Naive B cell (primary cell): Measurements from ENCODE around the gene HYAL3. TPM values are rescaled to one million over a fixed set of nuclear protein-coding genes. Genes with fewer than 3 reads are reported as not detected.

Experiments used
- ATAC-seq, 2 donors: fragments of 150-1000 bp; cut with Tn5 transposase; 2 replicates each; pipeline ENCODE4 v1.10.0; 2021; ENCODE audit warnings: low read depth in 2 of 2, mild to moderate bottlenecking in 2 of 2, moderate library complexity in 2 of 2
- DNase-seq: peaks from one replicate; pipeline ENCODE4 v3.0.0; 2022
- H3K27ac Mint-ChIP-seq, 6 donors: one replicate each; pipeline ENCODE4 v1.8.0; 2020 to 2022; ENCODE audit warnings: mild to moderate bottlenecking in 6 of 6, mixed read lengths in 6 of 6, moderate library complexity in 5 of 6, inconsistent platforms in 2 of 6
- H3K27me3 Mint-ChIP-seq, 3 donors: one replicate each; pipeline ENCODE4 v1.8.0; 2021 to 2022; ENCODE audit warnings: mixed read lengths in 3 of 3, mild to moderate bottlenecking in 1 of 3
- H3K36me3 Mint-ChIP-seq, 2 donors: one replicate each; pipeline ENCODE4 v1.8.0; 2020 to 2022; ENCODE audit warnings: mixed read lengths in 2 of 2, inconsistent platforms in 1 of 2, mild to moderate bottlenecking in 1 of 2
- H3K4me1 Mint-ChIP-seq, 3 donors: one replicate each; pipeline ENCODE4 v1.8.0; 2020 to 2022; ENCODE audit warnings: mixed read lengths in 3 of 3, inconsistent platforms in 1 of 3, mild to moderate bottlenecking in 1 of 3, moderate library complexity in 1 of 3
- H3K4me3 Mint-ChIP-seq, 8 donors: one replicate each; pipeline ENCODE4 v1.8.0; 2020 to 2022; ENCODE audit warnings: mild to moderate bottlenecking in 8 of 8, mixed read lengths in 8 of 8, moderate library complexity in 8 of 8, inconsistent platforms in 2 of 8
- H3K9me3 Mint-ChIP-seq, 7 donors: one replicate each; pipeline ENCODE4 v1.8.0; 2020 to 2022; ENCODE audit warnings: mixed read lengths in 7 of 7, mild to moderate bottlenecking in 5 of 7, inconsistent platforms in 2 of 7, moderate library complexity in 1 of 7
- polyA plus RNA-seq, 6 donors: library from polyadenylated mRNA; unstranded; fragments of 300-500 nt; fragmentation: Illumina TruSeq; gene quantifications; one replicate each; pipeline ENCODE4 v1.2.3, GENCODE V29; 2021; ENCODE audit warnings: low read depth in 6 of 6

The HYAL3 gene, protein sequence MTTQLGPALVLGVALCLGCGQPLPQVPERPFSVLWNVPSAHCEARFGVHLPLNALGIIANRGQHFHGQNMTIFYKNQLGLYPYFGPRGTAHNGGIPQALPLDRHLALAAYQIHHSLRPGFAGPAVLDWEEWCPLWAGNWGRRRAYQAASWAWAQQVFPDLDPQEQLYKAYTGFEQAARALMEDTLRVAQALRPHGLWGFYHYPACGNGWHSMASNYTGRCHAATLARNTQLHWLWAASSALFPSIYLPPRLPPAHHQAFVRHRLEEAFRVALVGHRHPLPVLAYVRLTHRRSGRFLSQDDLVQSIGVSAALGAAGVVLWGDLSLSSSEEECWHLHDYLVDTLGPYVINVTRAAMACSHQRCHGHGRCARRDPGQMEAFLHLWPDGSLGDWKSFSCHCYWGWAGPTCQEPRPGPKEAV
- 1 to 10 TPM in 4 of 6 donors, under 1 TPM in 1, not detected in 1; 0.93 to 2.8 (median 1.6) TPM for polyA plus RNA-seq

DNA sequence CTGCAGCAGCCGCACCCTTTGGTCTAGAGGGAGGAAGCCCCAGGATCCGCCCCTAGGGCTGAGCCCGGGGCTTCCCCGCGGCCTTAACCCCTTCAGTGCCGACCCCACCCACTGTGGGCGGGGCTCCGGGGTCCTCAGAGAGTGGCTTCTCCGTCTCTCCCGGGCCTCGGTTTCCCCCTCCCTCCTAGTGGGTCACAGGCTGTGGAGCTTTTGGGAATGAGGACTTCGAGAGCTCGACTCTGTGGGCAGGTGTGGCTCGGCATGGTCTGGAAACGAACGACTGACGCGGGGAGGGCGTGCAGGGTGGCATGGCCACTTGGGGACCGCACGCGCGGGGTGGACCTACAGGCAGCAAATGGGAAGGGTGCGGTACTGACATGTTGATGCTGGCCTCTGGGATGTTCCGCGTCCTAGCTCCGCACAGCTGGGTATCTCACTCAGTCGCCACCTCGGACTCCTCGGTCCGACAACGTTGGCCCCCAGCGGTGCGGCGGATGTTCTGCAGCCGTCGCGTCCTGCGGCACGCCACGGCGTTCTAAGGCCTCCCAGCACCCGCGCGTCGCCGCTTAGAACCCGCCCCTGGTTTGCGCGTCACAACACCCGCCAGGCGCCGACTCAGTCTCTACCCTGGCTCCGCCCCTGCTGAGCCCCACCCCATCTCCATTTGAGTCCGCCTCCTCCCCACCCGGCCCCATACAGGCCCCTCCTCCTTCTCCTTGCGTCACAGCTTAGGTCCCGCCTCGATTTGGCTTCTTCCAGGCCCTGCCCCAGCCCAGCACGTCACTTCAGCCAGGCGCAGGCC, at the start of gene HYAL3, which contains the start of gene NAA80:
Gene HYAL3, minus strand, starts transcription at position 570 of the 802 bp plus-strand sequence. CDS start 3,803 bp downstream, outside the sequence.
Gene NAA80, minus strand, starts transcription at position 570 of the 802 bp plus-strand sequence. CDS start 1,942 bp downstream, outside the sequence.
- ATAC-seq (peak; percentile 85), DNase-seq (peak; percentile 100)
- Mint-ChIP-seq H3K27ac (peak within 1 kb of the TSS; percentile 96 to 100 (median 99)), H3K4me1 (peaks cover 18 to 31% (median 26%) of the 10 kb centered on the region in 3 donors), H3K4me3 (peak within 1 kb of the TSS; percentile 84 to 99 (median 98)), H3K36me3 (no peaks in the 10 kb centered on the region), H3K9me3 (no peaks in the 10 kb centered on the region), H3K27me3 (no peaks in the 10 kb centered on the region)

DNA sequence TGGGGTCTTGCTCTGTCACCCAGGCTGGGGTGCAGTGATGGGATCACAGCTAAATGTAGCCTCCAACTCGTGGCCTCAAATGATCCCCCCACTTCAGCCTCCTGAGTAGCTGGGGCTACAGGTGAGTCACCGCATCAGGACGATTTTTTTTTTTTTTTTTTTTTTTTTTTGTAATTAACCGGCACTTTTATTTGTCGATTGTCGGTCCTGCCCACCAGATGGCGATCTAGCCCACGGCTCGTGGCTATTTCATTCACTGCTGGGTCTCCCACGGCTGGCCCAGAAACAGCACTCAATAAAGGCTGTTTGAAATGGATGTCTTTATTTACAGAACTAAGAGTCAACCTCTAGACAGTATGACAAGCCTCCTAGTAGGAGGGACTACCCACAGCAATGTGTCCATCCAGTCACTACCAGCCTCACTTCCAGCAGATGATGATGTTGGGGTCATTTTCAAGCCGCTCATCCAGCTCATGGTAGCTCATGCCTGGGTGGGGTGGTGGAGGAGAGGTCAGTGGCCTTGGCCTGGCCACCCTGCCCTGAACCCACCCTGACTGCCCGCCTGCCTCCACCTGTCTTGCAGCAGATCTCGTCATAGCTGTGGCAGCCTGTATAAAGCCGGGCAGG, 48.1 kb upstream of the HYAL3 start:
- DNase-seq (peak; percentile 72), ATAC-seq (peak; percentile 13 to 17)
- Mint-ChIP-seq H3K4me3 (peak overlapping the region in 5 of 8 donors; percentile 22 to 66 (median 34)), H3K9me3 (no peaks in the 10 kb centered on the region), H3K36me3 (no peaks in the 10 kb centered on the region), H3K27me3 (no peaks in the 10 kb centered on the region), H3K4me1 (peaks cover 28 to 70% (median 69%) of the 10 kb centered on the region in 3 donors), H3K27ac (peak overlapping the region in 3 of 6 donors; percentile 26 to 65 (median 52))

DNA sequence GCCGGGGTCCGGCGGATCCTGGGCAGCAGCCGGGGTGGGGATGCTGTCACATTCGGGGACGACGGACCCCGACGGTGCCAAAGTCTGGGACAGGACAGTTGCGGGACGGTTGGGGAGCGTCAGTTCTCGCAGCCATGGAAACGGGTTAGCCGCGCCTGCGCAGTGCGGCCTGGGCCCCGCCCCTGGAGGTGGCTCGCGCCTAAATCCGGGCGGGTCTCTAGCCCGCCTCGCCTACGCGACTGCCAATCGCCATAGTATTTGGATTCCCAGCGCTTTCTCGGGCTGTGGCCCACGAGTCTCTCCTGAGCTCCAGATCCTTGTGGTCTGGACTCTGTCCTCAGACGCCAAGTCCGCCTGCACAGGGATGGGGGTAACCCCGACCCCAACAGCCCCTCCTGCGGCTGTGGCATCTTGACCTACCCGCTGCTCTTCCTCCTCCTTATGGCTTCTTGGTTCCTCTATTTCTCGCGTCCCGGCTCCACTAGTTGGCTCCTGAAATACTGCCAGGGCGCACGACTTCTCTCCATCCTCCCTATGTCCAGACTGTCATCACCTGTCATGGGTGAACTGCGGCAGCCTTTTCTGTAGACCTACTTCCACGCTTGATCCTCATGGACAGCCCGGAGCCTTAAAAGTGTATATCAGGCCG, 46.5 kb upstream of the HYAL3 start, which contains the start of gene ZMYND10:
Gene ZMYND10, minus strand, starts transcription at position 147 of the 649 bp plus-strand sequence. CDS start 153 bp downstream, outside the sequence.
- DNase-seq (peak; percentile 70), ATAC-seq (peak; percentile 41 to 49)
- Mint-ChIP-seq H3K9me3 (no peaks in the 10 kb centered on the region), H3K27ac (peak within 1 kb of the TSS in 4 of 6 donors; percentile 20 to 88 (median 83)), H3K27me3 (no peaks in the 10 kb centered on the region), H3K4me1 (peaks cover 33 to 70% (median 60%) of the 10 kb centered on the region in 3 donors), H3K36me3 (no peaks in the 10 kb centered on the region), H3K4me3 (peak within 1 kb of the TSS; percentile 69 to 86 (median 77))

DNA sequence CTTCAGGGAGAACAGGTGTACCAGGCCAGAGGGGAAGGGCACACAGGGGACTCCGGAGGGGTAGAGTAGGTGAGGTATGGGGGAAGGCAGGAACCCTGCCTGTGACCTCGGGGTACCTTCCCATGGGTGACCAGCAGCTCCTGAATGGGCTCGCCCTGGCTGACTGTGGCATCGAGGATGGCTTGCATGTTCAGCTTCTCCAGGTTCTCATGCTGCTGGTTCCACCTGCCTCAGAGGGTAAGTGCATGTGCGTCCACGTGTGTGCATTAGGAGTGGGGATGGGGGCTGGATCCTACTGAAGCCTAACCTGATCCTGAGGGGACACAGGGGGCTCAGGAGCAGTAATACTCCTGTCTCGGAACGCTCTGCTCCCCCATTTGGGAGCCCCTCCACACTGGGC, 45.8 kb upstream of the HYAL3 start:
- no peaks in the 10 kb centered on the region for H3K36me3 Mint-ChIP-seq
- H3K4me1 Mint-ChIP-seq, result peaks cover 28 to 66% (median 58%) of the 10 kb centered on the region in 3 donors
- peak overlapping the region in 3 of 8 donors; percentile 12 to 55 (median 41) for H3K4me3 Mint-ChIP-seq
- H3K27me3 Mint-ChIP-seq, result no peaks in the 10 kb centered on the region
- peak overlapping the region in 1 of 6 donors; percentile 88 for H3K27ac Mint-ChIP-seq
- DNase-seq (no peak), ATAC-seq (no peak)
- no peaks in the 10 kb centered on the region for H3K9me3 Mint-ChIP-seq

DNA sequence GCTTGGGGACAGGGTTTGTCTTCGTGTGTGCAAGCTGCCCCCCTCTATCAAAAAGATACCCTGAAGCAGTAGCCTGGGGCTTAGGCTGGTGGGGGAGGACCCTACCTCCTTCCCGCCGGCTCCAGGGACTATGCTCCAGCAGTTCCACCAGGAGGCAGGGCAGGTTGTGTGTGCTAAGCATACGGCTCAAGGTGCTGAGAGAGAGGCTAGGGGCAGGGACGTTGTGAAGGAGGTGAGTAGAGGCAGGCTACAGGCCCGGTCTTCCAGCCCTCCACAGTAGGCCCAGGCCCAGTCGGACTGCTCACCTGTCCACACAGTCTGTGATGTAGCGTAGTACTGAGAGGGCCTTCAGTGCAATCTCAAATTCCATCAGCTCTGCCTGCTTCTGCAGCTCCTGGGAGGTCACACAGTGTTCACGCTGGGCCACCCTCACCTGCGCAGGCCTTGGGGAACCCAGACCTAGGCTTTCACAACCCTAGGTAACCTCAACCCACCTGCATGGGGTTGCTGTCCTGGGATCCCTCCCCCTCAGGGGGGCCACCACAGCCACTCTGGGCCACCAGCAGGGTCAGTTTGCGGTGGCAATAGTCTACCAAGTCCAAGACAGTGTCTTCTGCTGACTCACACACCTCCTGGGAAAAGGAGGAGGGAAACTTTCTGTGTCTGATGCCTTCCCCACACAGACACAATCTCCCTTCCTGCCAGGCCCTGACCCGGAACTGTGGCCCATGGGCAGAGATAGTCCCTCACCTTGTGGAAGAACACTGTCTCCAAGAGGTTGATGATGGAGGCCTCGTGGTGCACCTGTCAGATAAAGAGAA, 43.8 kb upstream of the HYAL3 start:
- Mint-ChIP-seq H3K4me3 (peak overlapping the region in 3 of 8 donors; percentile 15 to 74 (median 51)), H3K4me1 (peaks cover 34 to 67% (median 55%) of the 10 kb centered on the region in 3 donors), H3K9me3 (no peaks in the 10 kb centered on the region), H3K27me3 (no peaks in the 10 kb centered on the region), H3K36me3 (no peaks in the 10 kb centered on the region), H3K27ac (no peak overlapping the region)
- ATAC-seq (no peak), DNase-seq (no peak)

DNA sequence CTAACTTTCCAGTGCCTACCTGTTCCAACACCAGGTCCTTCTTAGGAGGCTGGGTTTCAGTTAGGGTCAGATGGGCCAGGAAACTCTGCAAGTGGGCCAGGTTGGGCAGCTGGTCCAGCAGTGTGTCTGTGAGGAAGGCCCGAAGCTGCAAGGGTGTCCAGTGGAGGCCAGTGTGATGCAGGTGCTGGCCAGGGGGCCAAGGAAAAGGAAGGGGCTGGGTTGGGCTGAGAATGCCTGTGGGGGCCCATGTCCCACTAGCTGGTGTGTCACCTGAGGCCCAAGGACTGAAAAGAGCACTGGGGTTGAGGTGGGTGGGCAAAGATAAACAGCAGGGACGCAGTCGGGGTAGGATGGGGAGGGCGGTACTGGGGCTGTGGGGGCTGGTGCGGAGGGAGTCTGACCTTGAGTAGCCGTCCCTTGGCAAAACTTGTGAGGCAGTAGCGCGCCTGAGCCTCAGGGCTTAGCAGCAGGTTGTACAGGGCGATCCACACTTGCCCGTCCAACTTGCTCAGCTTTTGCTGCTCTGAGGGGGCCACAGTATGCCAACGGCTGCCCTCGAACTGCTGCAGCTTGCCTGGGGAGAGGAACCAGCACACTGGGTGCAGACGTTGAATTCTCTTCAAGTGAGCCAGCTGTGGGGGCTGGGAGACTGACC, 42.9 kb upstream of the HYAL3 start:
- Mint-ChIP-seq H3K27ac (peak overlapping the region in 2 of 6 donors; percentile 86 to 87), H3K4me3 (peak overlapping the region in 5 of 8 donors; percentile 85 to 94 (median 87)), H3K4me1 (peaks cover 34 to 62% (median 50%) of the 10 kb centered on the region in 3 donors), H3K27me3 (no peaks in the 10 kb centered on the region), H3K36me3 (no peaks in the 10 kb centered on the region), H3K9me3 (no peaks in the 10 kb centered on the region)
- ATAC-seq, result no peak
- no peak for DNase-seq

DNA sequence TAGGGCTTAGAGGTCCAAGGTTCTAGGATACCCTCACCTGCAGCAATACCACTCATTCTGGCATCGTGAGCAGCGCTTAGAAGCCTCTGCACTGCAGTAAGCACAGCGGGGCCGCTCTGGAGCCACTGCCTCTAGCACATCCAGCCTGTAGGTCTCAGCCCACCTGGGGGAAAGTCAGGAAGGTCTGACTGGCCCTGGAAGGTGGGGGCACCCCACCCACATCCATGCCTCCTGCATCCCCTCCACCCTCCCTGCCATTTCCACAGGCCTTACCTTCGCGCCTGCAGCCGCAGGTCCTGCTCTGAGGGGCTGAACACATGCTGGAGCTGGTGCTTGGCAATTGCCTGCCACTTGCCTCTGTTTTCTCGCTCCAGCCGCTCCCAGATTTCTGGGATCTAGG, 42.3 kb upstream of the HYAL3 start:
- Mint-ChIP-seq H3K27me3 (no peaks in the 10 kb centered on the region), H3K4me3 (peak overlapping the region; percentile 85 to 97 (median 90)), H3K9me3 (no peaks in the 10 kb centered on the region), H3K4me1 (peaks cover 38 to 59% (median 53%) of the 10 kb centered on the region in 3 donors), H3K36me3 (no peaks in the 10 kb centered on the region), H3K27ac (peak overlapping the region in 2 of 6 donors; percentile 86 to 91)
- ATAC-seq (no peak), DNase-seq (no peak)

DNA sequence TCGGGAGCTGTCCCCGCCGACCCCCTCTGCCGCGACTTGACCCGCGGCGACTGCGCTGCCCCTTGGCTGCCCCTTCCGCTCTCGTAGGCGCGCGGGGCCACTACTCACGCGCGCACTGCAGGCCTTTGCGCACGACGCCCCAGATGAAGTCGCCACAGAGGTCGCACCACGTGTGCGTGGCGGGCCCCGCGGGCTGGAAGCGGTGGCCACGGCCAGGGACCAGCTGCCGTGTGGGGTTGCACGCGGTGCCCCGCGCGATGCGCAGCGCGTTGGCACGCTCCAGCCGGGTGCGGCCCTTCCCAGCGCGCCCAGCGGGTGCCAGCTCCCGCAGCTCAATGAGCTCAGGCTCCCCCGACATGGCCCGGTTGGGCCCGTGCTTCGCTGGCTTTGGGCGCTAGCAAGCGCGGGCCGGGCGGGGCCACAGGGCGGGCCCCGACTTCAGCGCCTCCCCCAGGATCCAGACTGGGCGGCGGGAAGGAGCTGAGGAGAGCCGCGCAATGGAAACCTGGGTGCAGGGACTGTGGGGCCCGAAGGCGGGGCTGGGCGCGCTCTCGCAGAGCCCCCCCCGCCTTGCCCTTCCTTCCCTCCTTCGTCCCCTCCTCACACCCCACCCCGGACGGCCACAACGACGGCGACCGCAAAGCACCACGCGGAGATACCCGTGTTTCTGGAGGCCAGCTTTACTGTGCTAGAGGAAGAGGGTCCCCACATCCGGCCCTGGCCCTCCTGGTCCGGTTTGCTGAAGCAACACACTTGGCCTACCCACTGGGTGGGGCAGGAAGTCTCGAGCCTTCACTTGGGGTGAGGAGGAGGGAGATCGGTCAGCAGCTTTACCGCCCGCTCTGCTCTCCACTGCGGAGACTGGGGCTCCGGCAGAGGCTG, 41.5 kb upstream of the HYAL3 start, which contains the start of gene RASSF1:
Gene RASSF1, minus strand, starts transcription at position 389 of the 882 bp plus-strand sequence. Its CDS starts 31 bp downstream, at position 358.
- ATAC-seq, result peak in 1 of 2 donors; percentile 4
- peak within 1 kb of the TSS; percentile 87 to 97 (median 94) for H3K4me3 Mint-ChIP-seq
- H3K27me3 Mint-ChIP-seq, result no peaks in the 10 kb centered on the region
- no peaks in the 10 kb centered on the region for H3K9me3 Mint-ChIP-seq
- no peaks in the 10 kb centered on the region for H3K36me3 Mint-ChIP-seq
- H3K27ac Mint-ChIP-seq, result peak within 1 kb of the TSS; percentile 58 to 99 (median 98)
- peaks cover 37 to 59% (median 53%) of the 10 kb centered on the region in 3 donors for H3K4me1 Mint-ChIP-seq
- DNase-seq, result peak; percentile 50

DNA sequence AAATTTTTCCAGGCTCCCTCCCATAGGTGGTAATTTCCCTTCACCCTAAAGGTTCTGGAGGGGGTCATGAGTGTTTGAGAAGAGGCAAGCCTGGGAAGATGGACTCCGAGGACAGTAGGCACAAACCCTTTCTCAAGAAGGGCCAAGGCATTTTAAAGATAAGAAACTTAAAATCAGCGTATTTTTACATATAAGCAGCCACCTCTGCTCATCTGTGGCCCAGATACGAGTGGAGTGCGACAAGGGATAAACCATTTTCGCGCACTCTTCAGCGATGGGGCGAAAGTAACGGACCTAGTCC, 40.9 kb upstream of the HYAL3 start:
- Mint-ChIP-seq H3K4me1 (peaks cover 37 to 60% (median 55%) of the 10 kb centered on the region in 3 donors), H3K4me3 (peak overlapping the region; percentile 87 to 97 (median 94)), H3K9me3 (no peaks in the 10 kb centered on the region), H3K36me3 (no peaks in the 10 kb centered on the region), H3K27ac (peak overlapping the region; percentile 37 to 99 (median 90)), H3K27me3 (no peaks in the 10 kb centered on the region)
- no peak for DNase-seq
- ATAC-seq, result no peak

DNA sequence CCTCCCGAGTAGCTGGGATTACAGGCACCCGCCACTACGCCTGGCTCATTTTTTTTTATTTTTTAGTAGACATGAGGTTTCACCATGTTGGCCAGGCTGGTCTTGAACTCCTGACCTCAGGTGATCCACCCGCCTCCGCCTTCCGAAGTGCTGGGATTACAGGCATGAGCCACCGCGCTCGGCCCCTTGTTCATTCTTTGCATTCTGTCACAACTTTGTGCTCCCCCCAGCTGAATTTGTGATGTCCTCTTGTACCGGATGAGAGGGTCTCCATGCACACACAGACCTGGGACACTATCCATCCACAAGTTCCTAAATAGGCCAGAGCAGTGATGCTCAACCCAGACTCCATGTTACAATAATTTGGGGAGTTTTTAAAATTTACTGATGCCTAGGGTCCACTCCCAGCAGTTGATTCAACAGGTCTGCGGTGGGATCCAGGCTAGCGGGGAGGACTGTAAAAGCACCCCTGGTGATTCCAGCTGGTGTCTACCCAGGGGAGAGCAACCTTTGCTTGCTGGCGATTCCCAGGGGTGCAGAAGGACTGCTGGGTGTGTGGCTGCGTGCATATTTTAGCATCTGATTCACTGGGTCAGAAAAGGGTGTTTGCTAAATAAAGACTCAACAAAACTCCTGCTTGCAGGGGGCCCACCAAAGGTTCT, 40.4 kb upstream of the HYAL3 start:
- no peaks in the 10 kb centered on the region for H3K27me3 Mint-ChIP-seq
- DNase-seq (no peak), ATAC-seq (no peak)
- H3K9me3 Mint-ChIP-seq, result no peaks in the 10 kb centered on the region
- peak overlapping the region in 5 of 6 donors; percentile 81 to 99 (median 98) for H3K27ac Mint-ChIP-seq
- no peaks in the 10 kb centered on the region for H3K36me3 Mint-ChIP-seq
- peak overlapping the region; percentile 87 to 97 (median 94) for H3K4me3 Mint-ChIP-seq
- peaks cover 37 to 65% (median 57%) of the 10 kb centered on the region in 3 donors for H3K4me1 Mint-ChIP-seq
